GM21360 (cell line): ENCODE results near the gene NINJ2.

Experiments used
- ATAC-seq: cut with Tn5 transposase; IDR thresholded peaks from one replicate; pipeline ENCODE4 v1.9.1; 2021; ENCODE audit warnings: mild to moderate bottlenecking, moderate library complexity; ENCODE audit not compliant: unreplicated experiment

The NINJ2 gene

DNA sequence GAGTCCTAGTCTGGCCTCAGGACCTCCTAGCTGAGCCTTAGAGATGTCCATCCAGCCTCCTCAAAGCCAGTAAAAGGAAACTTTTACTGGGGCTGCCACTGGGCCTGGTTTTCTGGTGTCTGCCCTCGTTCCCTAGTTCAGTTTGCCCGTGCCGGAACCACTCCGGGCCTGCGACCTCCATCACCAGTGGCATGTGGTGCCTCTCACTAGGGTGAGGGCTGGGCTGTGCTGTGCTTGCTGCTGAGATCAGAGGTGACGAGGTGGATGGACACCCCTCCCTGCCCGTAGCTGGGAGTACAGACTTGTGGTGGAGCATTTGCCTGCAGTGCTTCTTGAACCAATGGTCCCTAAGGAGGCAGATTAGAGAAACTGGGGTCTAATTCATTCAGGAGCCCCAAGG, 127.8 kb downstream of the NINJ2 start:
- ATAC-seq: no peak

DNA sequence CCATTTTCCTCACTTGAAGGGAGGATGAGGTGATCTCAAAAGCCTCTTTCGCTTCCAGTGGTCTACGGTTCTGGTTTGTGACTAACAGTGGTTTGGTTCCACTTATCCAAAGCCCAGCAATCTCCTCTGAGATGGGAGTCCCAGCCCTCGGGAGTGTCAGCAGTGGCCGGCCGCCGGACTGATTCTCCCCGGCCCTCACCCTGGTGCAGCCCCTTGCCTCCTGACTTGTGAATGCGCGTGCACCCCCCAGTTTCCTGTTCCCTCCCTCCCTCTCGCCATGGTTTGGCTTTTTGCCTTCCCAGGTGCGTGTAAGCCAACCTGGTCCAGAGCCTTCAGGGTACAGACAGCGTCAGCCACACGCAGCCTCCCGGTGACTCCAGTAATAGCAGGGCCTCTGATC, 129.0 kb downstream of the NINJ2 start:
- no peak for ATAC-seq

DNA sequence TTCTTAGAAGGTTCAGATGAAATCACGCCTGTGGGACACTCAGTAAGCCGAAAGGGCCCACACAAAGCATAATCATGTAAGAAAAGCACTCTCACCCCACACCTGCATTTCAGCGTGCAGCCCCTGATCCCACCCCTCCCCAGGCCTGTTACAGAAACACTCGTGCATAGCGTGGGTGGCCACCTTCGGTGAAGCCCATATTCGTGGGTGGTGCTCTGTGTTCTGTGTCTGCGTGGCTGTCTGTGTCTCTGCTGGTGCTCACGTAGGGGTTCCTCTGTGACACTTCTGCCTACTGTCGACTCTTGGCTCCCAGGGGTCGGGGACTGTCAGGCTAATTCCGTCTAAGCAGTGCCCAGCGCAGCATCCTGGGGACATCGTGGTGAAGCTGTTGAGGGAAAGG, 129.5 kb downstream of the NINJ2 start:
- no peak for ATAC-seq

DNA sequence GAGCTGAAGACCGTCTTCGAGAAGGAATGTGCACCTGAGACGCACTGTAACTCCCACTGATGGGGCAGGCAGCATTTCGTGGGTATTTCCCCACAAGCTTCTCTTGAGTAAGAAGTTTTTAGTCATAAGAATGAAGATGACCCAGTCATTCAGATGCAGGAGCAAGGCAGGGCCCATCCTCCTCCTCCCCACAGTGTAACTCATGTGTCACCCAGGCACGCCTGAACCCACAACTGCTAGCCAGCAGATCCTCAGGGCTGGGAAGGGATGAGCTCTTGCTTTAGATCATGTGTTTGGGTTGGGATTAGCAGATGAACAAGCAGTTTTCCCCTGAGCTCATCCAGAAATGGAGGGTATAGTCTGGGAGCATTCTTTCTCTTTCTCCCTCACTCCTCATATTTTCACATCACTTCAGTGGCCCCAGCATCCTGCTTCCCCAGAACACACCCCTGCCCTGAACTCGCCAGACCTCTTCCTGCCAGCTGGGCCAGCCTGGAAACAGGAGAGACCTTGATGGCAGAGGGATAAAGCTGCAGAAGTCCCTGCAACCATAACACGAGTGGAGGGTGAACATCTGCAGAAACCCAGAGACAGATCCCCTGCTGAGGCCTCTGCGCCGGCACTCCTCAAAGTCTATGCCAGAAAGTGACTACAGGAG, 130.2 kb downstream of the NINJ2 start:
- ATAC-seq: no peak

DNA sequence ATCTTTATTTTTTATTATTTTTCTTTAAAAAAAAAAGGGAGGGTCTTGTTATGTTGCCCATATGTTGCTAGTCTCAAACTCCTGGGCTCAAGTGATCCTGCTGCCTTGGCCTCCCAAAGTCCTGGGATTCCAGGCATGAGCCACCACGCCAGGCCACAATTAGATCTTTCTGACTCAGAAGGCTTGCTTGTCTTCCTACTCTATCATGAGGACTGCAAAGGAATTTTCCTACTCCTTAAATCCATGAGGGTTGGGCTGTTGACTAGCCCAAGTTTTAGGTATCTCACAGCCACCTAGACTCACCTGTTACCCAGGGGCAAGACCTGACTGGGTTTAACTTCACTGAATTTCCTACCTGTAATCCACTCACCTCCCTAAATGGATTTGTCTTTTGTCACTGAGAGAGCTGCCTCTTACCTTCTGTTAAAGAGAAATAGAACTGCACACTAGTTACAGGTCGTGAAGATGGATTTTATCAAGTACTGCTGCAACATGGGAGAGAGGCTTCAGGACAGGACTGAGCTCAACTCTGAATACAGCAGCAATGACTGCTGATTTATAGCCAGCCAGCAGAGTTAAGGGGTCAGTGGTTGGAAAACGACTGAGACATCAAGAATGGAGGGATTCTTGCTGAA, 131.2 kb downstream of the NINJ2 start:
- no peak for ATAC-seq

DNA sequence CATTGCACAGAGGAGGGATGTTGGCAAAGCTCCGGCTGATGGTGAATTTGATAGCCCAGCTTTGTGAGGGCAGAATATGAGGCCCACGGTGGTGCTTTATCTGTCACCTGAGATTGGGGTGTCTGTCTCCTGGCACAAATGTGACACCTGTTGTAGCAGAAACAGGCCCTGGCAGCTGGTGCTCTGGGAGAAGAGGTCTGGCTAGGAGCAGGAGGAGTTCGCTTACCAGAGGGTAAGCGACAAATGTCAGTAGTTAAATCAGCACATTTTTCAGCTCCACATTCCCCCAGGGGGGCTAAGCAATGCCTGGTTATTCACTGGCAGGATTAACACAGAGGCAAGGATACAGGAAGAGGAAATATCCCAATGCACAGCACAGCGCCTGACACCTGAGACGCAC, 132.4 kb downstream of the NINJ2 start:
- ATAC-seq: no peak

DNA sequence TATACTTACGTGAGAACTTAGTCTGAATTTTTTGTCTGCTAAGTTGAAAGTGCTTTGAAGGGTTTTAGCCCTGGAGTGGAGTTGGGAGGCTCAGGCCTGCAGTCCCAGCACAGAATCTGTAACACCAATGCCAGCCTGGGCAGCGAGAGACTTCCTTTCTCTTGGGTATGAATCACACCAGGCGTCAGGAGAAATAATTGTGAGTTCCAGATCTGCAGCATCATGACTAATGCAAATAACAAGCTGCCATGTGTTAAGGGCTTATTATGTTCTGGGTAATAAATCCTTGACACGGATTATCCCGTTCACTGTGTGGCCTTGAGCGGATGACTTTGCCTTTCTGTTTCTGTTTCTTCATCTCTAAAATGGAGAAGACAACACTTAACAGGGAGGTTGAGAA, 132.9 kb downstream of the NINJ2 start:
- ATAC-seq: no peak

DNA sequence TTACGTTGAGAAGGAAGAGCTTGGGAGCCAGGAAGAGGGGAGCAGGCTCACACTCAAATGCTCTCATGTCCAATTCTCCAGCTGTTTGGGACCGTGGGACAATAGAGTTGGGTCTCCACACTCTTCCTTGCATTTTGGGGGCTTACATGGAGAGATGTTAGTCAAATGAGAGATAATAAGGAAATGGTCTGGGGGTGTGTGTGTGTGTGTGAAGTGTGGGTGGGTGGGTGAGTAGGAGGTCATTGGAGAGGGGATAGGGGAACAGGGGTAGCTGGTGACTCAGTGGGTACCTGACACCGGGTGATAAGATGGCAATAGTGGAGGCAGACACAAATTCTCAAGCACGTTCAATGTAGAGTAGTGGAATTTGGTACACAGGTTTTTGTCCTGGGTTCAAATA, 135.5 kb downstream of the NINJ2 start:
- no peak for ATAC-seq

DNA sequence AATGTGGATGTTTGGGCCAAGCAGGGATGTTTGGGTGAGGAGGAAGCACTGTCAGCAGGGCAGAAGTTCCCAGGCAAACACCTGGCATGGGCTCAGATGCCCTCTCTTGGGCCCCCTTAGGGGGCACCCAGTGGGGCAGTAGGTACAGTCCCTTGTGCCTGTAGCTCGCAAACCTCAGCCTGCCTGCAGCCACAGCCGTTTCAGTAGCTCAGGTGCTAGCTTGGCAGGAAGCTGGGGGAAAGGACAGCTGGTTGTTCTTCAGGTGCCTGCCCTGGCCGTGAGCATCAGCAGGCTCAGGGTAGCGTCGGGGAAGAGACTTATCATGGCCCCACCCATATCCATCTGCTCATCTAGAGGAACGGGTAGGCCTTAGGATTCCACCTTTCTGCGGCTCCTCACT, 136.0 kb downstream of the NINJ2 start:
- no peak for ATAC-seq

DNA sequence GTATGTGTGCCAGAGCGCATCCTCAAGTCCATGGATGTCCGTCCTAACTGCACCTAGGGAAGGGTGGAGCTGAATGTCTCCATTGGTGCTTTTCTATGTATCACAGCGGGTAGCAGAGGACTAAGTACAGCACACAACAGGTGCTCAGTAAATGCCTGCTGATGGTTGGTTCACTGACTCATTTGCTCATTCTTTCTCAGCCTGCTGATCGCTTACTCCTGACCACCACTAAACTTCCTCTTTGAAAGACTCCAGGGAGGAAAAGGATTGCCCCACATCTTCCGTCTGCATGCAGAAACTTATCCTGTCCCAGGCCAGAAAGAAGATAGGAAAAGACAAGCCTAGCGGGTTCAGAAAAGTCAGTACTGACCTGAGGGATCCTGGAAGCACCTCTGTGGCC, 137.2 kb downstream of the NINJ2 start:
- no peak for ATAC-seq

DNA sequence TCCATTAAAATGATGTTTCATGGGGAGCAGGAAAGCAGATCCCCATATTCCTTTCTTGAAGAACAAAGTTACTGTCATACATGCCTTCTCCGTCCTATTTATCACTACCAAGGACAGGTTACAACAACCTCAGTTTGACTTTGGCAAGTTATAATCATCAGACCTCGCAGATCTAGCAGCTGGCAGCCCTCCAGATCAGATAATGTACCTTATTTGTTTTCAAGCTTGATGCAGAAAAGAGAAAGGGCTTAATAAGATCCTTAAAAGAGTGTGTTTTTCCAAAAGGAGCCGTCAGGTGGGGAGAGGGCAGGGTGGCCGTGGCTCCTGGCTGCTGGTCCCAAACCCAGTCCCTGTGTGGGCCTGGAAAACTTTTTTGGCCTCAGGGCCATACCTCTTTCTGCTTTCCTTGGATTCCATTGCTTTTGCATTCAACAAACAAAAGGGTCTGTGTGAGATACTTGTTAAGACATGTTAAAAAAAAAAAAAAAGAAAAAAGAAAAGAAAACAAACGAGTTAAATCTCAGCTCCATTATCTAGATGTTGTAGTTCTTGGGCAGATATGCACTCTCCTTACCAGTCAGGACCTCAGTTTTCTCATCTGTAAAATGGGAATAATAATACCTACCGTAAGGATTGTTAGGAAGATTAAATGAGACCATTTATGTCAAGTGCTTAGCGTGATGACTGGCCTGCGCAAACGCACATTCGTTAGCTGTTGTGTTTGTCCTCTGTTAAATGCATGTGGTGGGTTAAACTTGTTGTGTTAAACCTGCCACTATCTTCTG, 138.9 kb downstream of the NINJ2 start:
- no peak for ATAC-seq

DNA sequence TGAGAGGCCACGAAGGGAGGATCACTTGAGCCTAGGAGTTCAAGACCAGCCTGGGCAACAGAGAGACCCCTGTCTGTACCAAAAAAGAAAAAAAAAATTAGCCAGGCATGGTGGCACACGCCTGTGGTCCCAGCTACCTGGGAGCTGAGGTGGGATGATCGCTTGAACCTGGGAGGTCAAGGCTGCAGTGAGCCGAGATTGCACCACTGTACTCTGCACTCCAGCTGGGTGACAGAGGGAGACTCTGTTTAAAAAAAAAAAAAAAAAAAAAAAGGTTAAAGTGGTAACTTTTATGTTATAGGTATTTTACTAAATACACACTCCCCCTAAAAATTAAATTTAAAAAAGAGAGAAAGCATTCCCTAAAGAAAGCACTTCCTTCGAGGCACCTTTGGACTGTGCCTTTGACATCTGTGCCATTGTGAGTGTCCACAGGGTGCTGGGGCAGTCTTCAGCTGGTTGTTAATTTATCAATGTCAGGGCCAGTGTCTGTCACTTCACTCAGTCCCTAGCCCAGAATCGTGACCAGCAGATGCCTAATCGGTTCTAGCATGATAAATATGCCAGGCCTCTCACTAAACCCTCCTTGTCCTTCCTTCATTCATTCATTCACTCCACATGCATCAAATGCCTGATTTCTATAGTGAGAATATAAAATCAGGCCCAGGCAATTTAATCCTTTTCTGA, 140.4 kb downstream of the NINJ2 start:
- no peak for ATAC-seq

DNA sequence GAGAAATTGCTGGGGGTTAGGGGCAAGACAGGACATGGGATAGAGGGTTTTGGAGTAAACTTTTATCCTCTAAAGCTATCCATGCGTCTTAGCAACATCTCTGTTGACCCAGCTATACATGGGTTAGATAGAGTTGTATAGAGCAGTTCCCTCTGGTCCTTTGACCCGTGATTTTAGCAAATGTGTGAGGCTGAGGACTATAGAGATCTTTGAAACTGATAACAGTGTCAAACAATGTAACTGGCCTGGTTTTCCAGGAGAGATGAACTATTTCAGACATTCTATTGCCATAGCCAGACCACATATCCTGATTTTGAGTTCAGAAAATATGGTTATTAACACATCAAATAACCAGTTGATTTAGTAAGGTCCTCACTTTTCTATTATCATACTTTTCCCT, 143.1 kb downstream of the NINJ2 start:
- no peak for ATAC-seq

DNA sequence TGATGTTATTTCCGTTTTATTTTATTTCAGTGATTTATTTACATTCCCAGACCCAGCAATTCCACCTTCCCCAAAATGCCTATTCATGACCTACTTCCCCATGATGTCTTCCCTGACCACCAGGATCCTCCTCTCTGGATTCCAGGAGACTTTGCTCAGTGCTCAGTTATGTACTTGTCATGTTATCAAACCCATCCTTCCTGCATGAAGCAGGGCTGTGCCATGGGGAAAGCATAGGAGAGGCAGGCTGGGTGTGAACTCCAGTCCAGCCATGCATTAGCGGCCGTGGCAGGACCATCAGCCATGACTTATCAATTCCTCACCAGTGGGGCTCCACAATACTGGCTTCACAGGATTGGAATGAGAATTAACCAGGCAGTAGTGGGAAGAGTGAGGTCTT, 145.7 kb downstream of the NINJ2 start:
- no peak for ATAC-seq
